Prostate gland (tissue), 2 donors: Measurements from ENCODE around the gene ZSWIM1.
"Not testable (repeated sequence)": the region's sequence is repeated elsewhere in the genome, so short reads cannot be mapped to it uniquely, and the experiment has no call there.

Experiments used
- POLR2A ChIP-seq: fragments of 450-650 bp; IDR thresholded peaks from one replicate; pipeline ENCODE4 v1.6.1; 2016; ENCODE audit warnings: antibody characterized with exemption, mild to moderate bottlenecking
- POLR2AphosphoS5 ChIP-seq: sonication (generic); formaldehyde crosslinking; IDR thresholded peaks from one replicate; pipeline ENCODE4 v1.6.1; 2017; ENCODE audit warnings: antibody characterized with exemption
- TF ChIP-seq, protein P1 (sequence below), 4 experiments: fragments of 200-600 bp in 2 of 4; fragments of 450-650 bp in 2 of 4; sonication (generic) in 2 of 4; IDR thresholded peaks; 1 replicate in 3 of 4; 2 replicates in 1 of 4; pipeline ENCODE4 v1.5.1; 2016 to 2019; ENCODE audit warnings: antibody characterized with exemption in 4 of 4, mild to moderate bottlenecking in 2 of 4, moderate library complexity in 2 of 4

DNA sequence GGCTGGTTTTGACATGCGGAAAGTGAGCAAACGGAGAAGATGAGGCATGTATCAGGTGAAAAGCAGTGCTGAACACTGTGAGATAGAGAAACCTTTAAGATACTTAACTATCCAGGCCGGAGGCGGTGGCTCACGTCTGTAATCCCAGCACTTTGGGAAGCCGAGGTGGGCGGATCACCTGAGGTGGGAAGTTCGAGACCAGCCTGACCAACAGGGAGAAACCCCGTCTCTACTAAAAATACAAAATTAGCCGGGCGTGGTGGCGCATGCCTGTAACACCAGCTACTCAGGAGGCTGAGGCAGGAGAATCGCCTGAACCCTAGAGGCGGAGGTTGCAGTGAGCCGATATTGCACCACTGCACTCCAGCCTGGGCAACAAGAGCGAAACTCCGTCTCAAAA lies 50.7 kb downstream of the ZSWIM1 start:
- TF ChIP-seq, protein P1, sequence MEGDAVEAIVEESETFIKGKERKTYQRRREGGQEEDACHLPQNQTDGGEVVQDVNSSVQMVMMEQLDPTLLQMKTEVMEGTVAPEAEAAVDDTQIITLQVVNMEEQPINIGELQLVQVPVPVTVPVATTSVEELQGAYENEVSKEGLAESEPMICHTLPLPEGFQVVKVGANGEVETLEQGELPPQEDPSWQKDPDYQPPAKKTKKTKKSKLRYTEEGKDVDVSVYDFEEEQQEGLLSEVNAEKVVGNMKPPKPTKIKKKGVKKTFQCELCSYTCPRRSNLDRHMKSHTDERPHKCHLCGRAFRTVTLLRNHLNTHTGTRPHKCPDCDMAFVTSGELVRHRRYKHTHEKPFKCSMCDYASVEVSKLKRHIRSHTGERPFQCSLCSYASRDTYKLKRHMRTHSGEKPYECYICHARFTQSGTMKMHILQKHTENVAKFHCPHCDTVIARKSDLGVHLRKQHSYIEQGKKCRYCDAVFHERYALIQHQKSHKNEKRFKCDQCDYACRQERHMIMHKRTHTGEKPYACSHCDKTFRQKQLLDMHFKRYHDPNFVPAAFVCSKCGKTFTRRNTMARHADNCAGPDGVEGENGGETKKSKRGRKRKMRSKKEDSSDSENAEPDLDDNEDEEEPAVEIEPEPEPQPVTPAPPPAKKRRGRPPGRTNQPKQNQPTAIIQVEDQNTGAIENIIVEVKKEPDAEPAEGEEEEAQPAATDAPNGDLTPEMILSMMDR (IDR thresholded peaks at IDR 0.05): not testable (repeated sequence)
- not testable (repeated sequence) for TF ChIP-seq POLR2A, POLR2AphosphoS5
